Activated B cell treated with CpG ODN at 0.5 μM for 24 hours (primary cell): ENCODE measurements around the gene CENPP. TPM values are rescaled to one million over a fixed set of nuclear protein-coding genes. Genes with fewer than 3 reads are reported as not detected.

ENCODE experiments used
- ATAC-seq: fragments of 200-7000 bp; cut with Tn5 transposase; one replicate; pipeline ENCODE4 v1.10.0; 2021; ENCODE audit warnings: low read depth, mild to moderate bottlenecking, moderate library complexity
- CTCF ChIA-PET: fragments of 350-600 bp; sonication (Branson Sonifier 250); formaldehyde crosslinking; loops from one replicate; lab custom pipeline; 2021; ENCODE audit warnings: antibody characterized with exemption; lab: Charles Lee
- POLR2A ChIA-PET: fragments of 350-600 bp; sonication (Branson Sonifier 250); formaldehyde crosslinking; loops from one replicate; lab custom pipeline; 2021; ENCODE audit warnings: antibody characterized with exemption; lab: Charles Lee
- DNase-seq: peaks from one replicate; pipeline ENCODE4 v3.0.0; 2022
- H3K27ac Mint-ChIP-seq: one replicate; pipeline ENCODE4 v1.8.0; 2020; ENCODE audit warnings: mixed read lengths
- H3K27me3 Mint-ChIP-seq: one replicate; pipeline ENCODE4 v1.8.0; 2021; ENCODE audit warnings: mixed read lengths
- H3K36me3 Mint-ChIP-seq: one replicate; pipeline ENCODE4 v1.8.0; 2021; ENCODE audit warnings: low read depth, mixed read lengths
- H3K4me1 Mint-ChIP-seq: one replicate; pipeline ENCODE4 v1.8.0; 2021; ENCODE audit warnings: mixed read lengths
- H3K4me3 Mint-ChIP-seq: one replicate; pipeline ENCODE4 v1.8.0; 2020; ENCODE audit warnings: mild to moderate bottlenecking, mixed read lengths
- H3K9me3 Mint-ChIP-seq: one replicate; pipeline ENCODE4 v1.8.0; 2020; ENCODE audit warnings: mixed read lengths
- intact Hi-C: fragments of 100-400 bp; cut with micrococcal nuclease; formaldehyde crosslinking; loops from one replicate; pipeline ENCODE4 v1.15.1; 2024
- total RNA-seq: library from RNA; stranded (reverse); gene quantifications from 2 replicates; pipeline ENCODE4 v1.2.3, GENCODE V29; 2022
- TF ChIP-seq, protein P1 (sequence below): fragments of 200-600 bp; IDR thresholded peaks from one replicate; pipeline ENCODE4 v1.8.0; 2022; ENCODE audit warnings: antibody characterized with exemption, mild to moderate bottlenecking

CENPP gene
- total RNA-seq, 1 donor from 2014 or later, result 5.7 TPM

DNA sequence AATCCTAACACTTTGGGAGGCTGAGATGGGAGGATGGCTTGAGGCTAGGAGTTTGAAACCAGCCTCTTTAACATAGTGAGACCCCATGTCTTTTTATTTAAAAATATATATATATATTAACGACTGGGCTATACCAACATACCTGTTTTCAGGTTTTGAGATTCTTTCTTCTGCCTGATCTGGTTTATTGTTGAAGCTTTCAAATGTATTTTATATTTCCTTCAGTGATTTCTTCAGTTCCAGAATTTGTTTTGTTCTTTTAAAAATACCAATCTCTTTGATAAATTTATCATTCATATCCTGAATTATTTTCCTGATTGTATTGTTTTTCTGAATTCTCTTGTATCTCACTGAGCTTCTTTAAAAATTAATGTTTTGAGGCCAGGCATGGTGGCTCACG lies 47.4 kb downstream of the CENPP start:
- intact Hi-C loops, result no loop called here
- Mint-ChIP-seq H3K27ac (no peak overlapping the region), H3K4me1 (no peaks in the 10 kb centered on the region), H3K27me3 (no peaks in the 10 kb centered on the region), H3K9me3 (peaks cover 23% of the 10 kb centered on the region), H3K36me3 (peaks cover 25% of the 10 kb centered on the region), H3K4me3 (no peak overlapping the region)
- TF ChIP-seq, protein P1, sequence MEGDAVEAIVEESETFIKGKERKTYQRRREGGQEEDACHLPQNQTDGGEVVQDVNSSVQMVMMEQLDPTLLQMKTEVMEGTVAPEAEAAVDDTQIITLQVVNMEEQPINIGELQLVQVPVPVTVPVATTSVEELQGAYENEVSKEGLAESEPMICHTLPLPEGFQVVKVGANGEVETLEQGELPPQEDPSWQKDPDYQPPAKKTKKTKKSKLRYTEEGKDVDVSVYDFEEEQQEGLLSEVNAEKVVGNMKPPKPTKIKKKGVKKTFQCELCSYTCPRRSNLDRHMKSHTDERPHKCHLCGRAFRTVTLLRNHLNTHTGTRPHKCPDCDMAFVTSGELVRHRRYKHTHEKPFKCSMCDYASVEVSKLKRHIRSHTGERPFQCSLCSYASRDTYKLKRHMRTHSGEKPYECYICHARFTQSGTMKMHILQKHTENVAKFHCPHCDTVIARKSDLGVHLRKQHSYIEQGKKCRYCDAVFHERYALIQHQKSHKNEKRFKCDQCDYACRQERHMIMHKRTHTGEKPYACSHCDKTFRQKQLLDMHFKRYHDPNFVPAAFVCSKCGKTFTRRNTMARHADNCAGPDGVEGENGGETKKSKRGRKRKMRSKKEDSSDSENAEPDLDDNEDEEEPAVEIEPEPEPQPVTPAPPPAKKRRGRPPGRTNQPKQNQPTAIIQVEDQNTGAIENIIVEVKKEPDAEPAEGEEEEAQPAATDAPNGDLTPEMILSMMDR, result no peak
- ChIA-PET CTCF (no interaction called here), POLR2A (no interaction called here)
- ATAC-seq, result no peak
- no peak for DNase-seq

DNA sequence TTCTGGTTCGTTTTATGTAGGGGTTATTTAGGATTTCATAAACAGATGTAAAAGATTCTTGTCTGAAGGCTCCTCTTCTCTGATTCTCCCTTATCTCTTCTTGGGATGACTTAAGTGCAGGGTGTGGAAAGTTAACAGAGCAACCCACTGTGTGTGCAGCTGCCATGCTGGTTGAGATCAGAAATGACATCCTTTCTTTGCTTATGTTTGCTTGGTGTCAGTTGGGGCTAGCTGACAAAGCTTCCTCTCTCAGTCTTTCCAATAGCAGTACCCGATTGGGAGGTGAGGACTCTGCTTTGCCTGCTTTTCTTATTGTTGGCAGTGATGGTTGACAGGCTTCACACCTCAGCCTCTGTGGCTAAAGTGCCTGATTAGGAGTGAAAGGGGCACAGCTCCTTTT lies 52.1 kb downstream of the CENPP start:
- DNase-seq, result no peak
- ATAC-seq, result no peak
- ChIA-PET POLR2A (no interaction called here), CTCF (no interaction called here)
- Mint-ChIP-seq H3K4me3 (no peak overlapping the region), H3K27ac (no peak overlapping the region), H3K36me3 (peaks cover 20% of the 10 kb centered on the region), H3K27me3 (no peaks in the 10 kb centered on the region), H3K9me3 (peaks cover 16% of the 10 kb centered on the region), H3K4me1 (no peaks in the 10 kb centered on the region)
- TF ChIP-seq, protein P1, result no peak
- intact Hi-C loops, result no loop called here

DNA sequence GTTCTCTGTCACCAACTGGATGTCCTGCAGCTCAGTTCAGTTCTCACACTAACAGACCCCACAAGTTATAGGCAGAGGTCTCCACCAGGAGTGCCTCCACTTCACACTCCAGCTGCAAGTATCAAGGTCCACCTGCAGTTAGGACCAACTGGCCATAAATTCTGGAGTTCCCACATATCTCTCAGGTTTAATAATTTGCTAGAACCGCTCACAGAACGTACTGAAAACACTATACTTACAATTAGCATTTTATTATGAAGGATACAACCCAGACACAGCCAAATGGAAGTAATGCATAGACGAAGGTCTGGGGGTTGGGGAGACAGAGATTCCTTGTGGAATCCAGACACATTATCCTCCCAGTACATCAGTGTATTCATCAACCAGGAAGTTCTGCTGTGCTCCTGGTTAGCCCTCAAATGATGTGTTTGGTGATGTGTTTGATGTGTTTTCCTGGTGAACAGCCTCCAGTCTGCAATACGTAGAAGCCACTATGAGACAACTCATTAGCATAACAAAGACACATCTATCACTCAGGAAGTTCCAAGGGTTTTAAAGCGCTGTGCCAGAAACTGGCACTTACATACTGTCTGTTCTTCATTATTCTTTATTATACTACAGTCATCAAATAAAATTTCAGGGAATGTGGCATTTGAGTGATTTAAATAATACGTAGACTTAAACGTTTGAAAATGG lies 53.3 kb downstream of the CENPP start:
- TF ChIP-seq, protein P1, result no peak
- no peak overlapping the region for H3K4me3 Mint-ChIP-seq
- ATAC-seq (no peak), DNase-seq (no peak)
- ChIA-PET CTCF (no interaction called here), POLR2A (no interaction called here)
- H3K27ac Mint-ChIP-seq, result no peak overlapping the region
- H3K9me3 Mint-ChIP-seq, result peaks cover 15% of the 10 kb centered on the region
- no peaks in the 10 kb centered on the region for H3K27me3 Mint-ChIP-seq
- intact Hi-C loops, result no loop called here
- H3K36me3 Mint-ChIP-seq, result peaks cover 19% of the 10 kb centered on the region
- H3K4me1 Mint-ChIP-seq, result no peaks in the 10 kb centered on the region

DNA sequence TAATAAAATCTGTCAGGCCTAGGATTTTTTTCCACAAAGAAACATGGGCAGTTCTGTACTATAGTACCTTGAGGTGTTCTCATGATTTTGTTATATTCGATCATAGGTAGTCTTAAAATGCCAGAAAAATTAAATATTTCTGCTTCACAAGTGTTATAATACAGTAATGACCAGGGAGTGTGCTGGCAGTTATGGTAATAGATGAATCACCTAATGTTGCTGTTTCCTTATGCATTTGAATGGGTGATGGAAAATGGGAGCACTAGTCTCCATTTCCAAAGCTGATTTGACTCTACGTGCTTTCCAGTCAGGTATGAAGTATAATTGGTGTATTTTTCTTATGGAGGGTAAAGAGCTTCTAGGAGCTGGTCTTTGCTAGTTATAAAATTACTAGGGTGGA lies 54.9 kb downstream of the CENPP start:
- TF ChIP-seq, protein P1, result no peak
- peaks cover 12% of the 10 kb centered on the region for H3K36me3 Mint-ChIP-seq
- no peak overlapping the region for H3K27ac Mint-ChIP-seq
- ChIA-PET CTCF (no interaction called here), POLR2A (no interaction called here)
- no peak overlapping the region for H3K4me3 Mint-ChIP-seq
- intact Hi-C loops, result no loop called here
- H3K4me1 Mint-ChIP-seq, result no peaks in the 10 kb centered on the region
- ATAC-seq, result no peak
- no peak for DNase-seq
- peaks cover 7% of the 10 kb centered on the region for H3K9me3 Mint-ChIP-seq
- H3K27me3 Mint-ChIP-seq, result no peaks in the 10 kb centered on the region

DNA sequence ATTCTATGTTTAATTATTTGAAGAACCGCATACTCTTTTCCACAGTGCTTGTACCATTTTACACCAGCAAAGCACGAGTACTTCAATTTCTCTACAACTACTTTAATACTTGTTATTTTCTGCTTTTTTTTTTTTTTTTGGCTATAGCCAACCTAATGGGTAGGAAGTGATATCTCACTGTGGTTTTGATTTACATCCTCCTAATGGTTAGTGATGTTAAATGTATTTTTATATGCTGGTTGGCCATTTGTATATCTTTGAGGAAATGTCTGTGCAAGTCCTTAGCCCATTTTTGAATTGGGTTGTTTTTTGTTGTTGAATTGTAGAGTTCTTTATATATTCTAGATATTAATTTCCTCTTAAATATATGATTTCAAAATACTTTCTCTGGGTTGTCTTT lies 56.0 kb downstream of the CENPP start:
- DNase-seq (no peak), ATAC-seq (no peak)
- intact Hi-C loops, result no loop called here
- TF ChIP-seq, protein P1, result no peak
- Mint-ChIP-seq H3K4me3 (no peak overlapping the region), H3K27me3 (no peaks in the 10 kb centered on the region), H3K4me1 (no peaks in the 10 kb centered on the region), H3K9me3 (no peaks in the 10 kb centered on the region), H3K36me3 (peaks cover 3% of the 10 kb centered on the region), H3K27ac (no peak overlapping the region)
- ChIA-PET CTCF (no interaction called here), POLR2A (interaction anchor here (0.6 kb wide), 1 partner anchor 10 kb away, joined by 5 read pairs; no protein-coding TSS in a partner anchor)
